ENCODE measurements around the gene FLOT1. TPM values are rescaled to one million over a fixed set of nuclear protein-coding genes. Genes with fewer than 3 reads are reported as not detected.

FLOT1 gene
- total and polyA plus RNA-seq, 9 of the 15 experiments (the other 6 are each of a cell fraction or from before 2014, with no cell fraction given), result 11.7 to 149 (median 118) TPM

DNA sequence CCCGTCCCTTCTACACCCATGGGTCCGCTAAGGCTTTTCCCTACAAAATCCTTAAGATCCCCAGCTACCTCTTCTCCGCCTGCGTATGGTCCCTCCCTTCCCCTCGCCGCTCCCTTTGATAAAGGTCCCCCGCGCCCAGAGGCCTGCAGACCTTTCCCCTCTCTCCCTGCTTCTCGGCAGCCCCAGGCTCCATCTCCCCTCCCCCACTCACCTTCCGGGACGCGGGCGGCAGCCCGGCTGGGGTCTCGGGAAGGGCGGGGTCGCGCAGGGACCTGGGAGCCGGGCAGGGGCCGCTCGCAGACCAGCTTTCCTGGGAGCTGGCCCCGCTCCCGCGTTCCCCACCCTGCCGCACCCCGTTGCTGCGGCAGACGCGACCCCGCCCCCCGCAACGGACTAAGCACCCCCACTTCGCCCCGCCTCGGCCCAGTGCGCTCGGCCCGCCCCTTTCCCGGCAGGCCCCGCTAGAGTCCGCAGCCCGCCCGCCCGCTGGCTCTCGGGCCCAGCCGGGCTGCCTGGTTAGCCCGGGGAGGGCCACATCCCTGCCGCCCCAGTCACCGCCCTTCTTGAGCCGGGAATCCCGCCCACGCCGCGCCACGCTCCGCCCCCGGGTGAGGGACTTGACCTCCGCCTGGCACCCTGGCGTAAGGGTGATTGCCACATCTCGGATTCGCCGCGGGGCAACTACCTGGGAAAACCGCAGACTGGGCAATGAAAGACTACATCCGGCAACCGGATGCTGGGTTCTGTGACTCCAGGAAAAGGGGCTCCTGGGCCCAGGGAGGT lies at the start of gene FLOT1 (continued):
- peak; percentile 4 for TF ChIP-seq CHD1 (IDR thresholded peaks at IDR 0.05; ENCODE audit: low read length)
- TF ChIP-seq, protein P1, sequence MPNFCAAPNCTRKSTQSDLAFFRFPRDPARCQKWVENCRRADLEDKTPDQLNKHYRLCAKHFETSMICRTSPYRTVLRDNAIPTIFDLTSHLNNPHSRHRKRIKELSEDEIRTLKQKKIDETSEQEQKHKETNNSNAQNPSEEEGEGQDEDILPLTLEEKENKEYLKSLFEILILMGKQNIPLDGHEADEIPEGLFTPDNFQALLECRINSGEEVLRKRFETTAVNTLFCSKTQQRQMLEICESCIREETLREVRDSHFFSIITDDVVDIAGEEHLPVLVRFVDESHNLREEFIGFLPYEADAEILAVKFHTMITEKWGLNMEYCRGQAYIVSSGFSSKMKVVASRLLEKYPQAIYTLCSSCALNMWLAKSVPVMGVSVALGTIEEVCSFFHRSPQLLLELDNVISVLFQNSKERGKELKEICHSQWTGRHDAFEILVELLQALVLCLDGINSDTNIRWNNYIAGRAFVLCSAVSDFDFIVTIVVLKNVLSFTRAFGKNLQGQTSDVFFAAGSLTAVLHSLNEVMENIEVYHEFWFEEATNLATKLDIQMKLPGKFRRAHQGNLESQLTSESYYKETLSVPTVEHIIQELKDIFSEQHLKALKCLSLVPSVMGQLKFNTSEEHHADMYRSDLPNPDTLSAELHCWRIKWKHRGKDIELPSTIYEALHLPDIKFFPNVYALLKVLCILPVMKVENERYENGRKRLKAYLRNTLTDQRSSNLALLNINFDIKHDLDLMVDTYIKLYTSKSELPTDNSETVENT (CRISPR knock-in tag; IDR thresholded peaks at IDR 0.05), result no peak
- TF ChIP-seq TGIF2 (CRISPR knock-in tag; IDR thresholded peaks at IDR 0.05), result 0 out of 2 replicates have a peak, but pooled peaks have one; percentile 43
- TF ChIP-seq SIN3A (IDR thresholded peaks at IDR 0.05; ENCODE audit: borderline replicate concordance in 2 of 2, control insufficient read depth in 1 of 2, low read depth in 2 of 2, low read length in 2 of 2), result peak; percentile 36 to 86; a peak in 2 of 4 replicates
- TF ChIP-seq ZNF551 (CRISPR knock-in tag; IDR thresholded peaks at IDR 0.05), result no peak
- TF ChIP-seq ZNF140 (CRISPR knock-in tag; IDR thresholded peaks at IDR 0.05), result no peak
- no peak for TF ChIP-seq TCF7 (IDR thresholded peaks at IDR 0.05; ENCODE audit: borderline replicate concordance)
- TF ChIP-seq XRCC5 (IDR thresholded peaks at IDR 0.05; ENCODE audit: low read depth, low read length), result no peak
- TF ChIP-seq, protein P2, sequence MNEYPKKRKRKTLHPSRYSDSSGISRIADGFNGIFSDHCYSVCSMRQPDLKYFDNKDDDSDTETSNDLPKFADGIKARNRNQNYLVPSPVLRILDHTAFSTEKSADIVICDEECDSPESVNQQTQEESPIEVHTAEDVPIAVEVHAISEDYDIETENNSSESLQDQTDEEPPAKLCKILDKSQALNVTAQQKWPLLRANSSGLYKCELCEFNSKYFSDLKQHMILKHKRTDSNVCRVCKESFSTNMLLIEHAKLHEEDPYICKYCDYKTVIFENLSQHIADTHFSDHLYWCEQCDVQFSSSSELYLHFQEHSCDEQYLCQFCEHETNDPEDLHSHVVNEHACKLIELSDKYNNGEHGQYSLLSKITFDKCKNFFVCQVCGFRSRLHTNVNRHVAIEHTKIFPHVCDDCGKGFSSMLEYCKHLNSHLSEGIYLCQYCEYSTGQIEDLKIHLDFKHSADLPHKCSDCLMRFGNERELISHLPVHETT (CRISPR knock-in tag; conservative IDR thresholded peaks at IDR 0.05 in 1 of 2, IDR thresholded peaks at IDR 0.05 in 1 of 2), result peak in 1 of 2 experiments; percentile 4; a peak in 1 of 4 replicates
- TF ChIP-seq, protein P3, sequence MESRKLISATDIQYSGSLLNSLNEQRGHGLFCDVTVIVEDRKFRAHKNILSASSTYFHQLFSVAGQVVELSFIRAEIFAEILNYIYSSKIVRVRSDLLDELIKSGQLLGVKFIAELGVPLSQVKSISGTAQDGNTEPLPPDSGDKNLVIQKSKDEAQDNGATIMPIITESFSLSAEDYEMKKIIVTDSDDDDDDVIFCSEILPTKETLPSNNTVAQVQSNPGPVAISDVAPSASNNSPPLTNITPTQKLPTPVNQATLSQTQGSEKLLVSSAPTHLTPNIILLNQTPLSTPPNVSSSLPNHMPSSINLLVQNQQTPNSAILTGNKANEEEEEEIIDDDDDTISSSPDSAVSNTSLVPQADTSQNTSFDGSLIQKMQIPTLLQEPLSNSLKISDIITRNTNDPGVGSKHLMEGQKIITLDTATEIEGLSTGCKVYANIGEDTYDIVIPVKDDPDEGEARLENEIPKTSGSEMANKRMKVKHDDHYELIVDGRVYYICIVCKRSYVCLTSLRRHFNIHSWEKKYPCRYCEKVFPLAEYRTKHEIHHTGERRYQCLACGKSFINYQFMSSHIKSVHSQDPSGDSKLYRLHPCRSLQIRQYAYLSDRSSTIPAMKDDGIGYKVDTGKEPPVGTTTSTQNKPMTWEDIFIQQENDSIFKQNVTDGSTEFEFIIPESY (CRISPR knock-in tag; IDR thresholded peaks at IDR 0.05), result no peak; the same call in none of the 2 replicates
- TF ChIP-seq, protein P4, sequence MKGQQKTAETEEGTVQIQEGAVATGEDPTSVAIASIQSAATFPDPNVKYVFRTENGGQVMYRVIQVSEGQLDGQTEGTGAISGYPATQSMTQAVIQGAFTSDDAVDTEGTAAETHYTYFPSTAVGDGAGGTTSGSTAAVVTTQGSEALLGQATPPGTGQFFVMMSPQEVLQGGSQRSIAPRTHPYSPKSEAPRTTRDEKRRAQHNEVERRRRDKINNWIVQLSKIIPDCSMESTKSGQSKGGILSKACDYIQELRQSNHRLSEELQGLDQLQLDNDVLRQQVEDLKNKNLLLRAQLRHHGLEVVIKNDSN (CRISPR knock-in tag; IDR thresholded peaks at IDR 0.05), result peak; percentile 28; the same call in 1 of the 2 replicates
- TF ChIP-seq, protein P5, sequence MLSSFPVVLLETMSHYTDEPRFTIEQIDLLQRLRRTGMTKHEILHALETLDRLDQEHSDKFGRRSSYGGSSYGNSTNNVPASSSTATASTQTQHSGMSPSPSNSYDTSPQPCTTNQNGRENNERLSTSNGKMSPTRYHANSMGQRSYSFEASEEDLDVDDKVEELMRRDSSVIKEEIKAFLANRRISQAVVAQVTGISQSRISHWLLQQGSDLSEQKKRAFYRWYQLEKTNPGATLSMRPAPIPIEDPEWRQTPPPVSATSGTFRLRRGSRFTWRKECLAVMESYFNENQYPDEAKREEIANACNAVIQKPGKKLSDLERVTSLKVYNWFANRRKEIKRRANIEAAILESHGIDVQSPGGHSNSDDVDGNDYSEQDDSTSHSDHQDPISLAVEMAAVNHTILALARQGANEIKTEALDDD (IDR thresholded peaks at IDR 0.05), result peak; percentile 33; the same call in 1 of the 2 replicates
- peak; percentile 54; the same call in 1 of the 2 replicates for TF ChIP-seq ZNF589 (CRISPR knock-in tag; IDR thresholded peaks at IDR 0.05; ENCODE audit: low read depth)
- TF ChIP-seq STAT5A (IDR thresholded peaks at IDR 0.05; ENCODE audit: borderline replicate concordance, low read length), result peak; percentile 27; the same call in 1 of the 2 replicates
- peak; percentile 43 for TF ChIP-seq HNRNPLL (IDR thresholded peaks at IDR 0.05; ENCODE audit: low read depth, low read length, poor library complexity, severe bottlenecking)
- no peak for TF ChIP-seq JUNB (CRISPR knock-in tag; conservative IDR thresholded peaks at IDR 0.05)
